GM12874 (cell line): ENCODE measurements around the gene CRYGN.

Source experiments
- TF ChIP-seq, protein P1 (sequence below): IDR thresholded peaks from 2 replicates; pipeline ENCODE4 v1.5.1; 2011; ENCODE audit warnings: low read depth, mild to moderate bottlenecking, control low read depth, low read length, moderate library complexity; ENCODE audit not compliant: insufficient read depth

CRYGN gene

DNA sequence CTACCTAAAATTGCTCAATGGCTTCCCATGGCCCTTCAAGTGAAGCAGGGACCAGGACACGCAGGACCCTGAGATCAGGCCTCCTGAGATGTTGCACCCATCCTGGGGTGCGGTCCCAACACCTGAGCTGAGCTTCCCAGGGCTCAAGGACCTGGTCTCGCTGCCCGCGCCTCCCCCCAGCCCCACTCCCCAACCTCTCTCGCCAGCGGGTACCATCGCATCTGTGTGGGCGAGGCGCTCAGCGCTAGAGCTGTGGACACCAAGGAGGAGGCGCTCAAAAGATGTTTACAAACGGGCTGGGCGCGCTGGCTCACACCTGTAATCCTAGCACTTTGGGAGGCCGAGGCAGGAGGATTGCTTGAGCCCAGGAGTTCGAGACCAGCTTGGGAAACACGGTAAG is 7.4 kb upstream of the CRYGN start:
- TF ChIP-seq, protein P1, sequence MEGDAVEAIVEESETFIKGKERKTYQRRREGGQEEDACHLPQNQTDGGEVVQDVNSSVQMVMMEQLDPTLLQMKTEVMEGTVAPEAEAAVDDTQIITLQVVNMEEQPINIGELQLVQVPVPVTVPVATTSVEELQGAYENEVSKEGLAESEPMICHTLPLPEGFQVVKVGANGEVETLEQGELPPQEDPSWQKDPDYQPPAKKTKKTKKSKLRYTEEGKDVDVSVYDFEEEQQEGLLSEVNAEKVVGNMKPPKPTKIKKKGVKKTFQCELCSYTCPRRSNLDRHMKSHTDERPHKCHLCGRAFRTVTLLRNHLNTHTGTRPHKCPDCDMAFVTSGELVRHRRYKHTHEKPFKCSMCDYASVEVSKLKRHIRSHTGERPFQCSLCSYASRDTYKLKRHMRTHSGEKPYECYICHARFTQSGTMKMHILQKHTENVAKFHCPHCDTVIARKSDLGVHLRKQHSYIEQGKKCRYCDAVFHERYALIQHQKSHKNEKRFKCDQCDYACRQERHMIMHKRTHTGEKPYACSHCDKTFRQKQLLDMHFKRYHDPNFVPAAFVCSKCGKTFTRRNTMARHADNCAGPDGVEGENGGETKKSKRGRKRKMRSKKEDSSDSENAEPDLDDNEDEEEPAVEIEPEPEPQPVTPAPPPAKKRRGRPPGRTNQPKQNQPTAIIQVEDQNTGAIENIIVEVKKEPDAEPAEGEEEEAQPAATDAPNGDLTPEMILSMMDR, result no peak

DNA sequence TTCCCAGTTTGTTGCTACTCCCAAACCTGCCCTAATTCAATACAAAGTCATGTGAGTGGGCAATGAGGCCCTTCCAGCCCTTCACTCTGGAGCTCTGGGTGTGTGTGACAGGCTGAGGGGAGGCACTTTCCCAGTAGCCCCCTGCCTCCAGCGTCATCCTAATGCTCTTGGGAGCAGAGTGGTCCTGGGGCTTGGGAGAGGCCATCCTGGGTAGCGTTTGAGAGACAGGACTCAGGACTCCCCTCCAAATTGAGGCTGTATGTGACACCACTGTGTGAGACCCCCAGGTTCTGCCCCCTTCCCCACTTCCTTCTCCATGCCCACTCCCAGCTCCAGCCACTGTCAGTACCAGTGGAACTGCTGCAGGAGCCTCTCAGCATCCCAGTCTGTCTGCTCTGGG is 6.5 kb upstream of the CRYGN start:
- TF ChIP-seq, protein P1, result no peak

DNA sequence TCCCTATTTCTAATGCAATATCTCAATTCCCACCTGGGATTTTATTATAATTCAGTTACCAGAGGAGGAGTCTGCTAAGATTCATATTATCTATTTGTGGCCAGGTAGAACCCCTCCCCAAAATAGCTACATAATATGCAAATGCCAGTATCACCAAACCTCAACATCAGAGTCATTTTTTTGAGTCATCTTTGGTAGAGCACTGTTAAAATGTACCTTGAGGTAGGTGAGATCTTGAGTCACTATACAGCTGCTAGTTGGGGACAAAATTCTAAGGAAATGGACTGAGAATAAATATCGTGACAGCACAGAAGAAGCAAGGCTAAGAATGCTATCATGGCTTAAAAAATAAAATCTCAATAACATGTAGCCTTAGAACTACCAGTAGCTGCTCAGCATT is 4.7 kb upstream of the CRYGN start:
- TF ChIP-seq, protein P1, result no peak

DNA sequence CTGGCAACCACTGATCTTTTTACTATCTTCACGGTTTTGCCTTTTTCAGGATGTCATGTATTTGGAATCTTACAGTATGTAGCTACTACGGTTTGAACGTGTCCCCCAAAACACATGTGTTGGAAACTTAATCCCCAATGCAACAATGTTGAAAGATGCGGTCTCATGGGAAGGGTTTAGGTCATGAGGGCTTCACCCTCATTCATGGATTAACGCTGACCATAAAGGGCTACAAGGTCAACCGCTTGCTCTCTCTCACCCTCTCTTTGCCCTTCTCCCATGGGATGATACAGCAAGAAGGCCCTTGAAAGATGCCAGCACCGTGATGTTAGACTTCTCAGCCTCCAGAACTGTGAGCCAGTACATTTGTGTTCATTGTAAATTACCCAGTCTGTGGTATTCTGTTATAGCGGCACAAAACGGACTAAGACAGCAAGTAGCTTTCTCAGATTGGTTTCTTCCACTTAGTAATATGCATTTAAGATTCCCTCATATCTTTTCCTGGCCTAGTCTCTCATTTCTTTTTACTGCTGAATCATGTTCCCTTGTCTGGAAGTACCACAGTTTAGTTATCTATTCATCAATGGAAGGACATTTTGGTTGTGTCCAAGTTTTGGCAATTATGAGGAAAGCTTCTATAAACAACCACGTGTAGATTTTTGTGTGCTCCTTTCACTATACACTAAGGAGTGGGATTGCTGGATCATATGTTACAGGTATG is 3.0 kb upstream of the CRYGN start:
- TF ChIP-seq, protein P1, result no peak

DNA sequence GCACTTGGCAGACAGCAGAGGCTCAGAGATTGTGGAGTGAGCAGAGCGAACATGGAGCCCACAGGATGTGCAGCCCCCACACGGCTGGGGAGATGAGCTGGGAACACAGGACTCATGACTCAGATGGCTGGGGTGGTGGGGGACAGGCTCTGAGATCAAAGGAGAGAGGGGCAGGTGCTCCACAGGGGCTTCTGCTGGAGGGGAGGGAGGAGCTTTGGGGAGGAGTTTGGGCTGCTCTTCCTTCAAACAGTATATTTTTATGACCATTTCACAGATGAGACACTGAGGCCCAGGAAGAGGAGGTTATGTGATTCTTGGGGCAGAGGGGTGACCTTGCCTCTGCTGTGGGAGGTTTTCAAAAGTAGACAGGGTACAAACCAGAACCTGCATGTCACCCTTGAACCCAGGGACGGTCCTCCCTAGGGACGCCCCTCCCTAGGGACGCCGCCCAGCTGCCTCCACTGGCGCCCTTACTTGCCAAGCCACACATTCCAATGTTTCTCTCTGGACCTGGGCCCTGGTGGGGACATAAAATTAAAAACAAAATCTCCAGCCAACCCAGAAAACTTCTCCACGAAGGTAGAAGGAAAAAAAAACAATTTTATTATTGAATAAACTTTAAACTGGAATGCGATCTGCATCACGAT is 981 bp upstream of the CRYGN start:
- TF ChIP-seq, protein P1, result no peak

DNA sequence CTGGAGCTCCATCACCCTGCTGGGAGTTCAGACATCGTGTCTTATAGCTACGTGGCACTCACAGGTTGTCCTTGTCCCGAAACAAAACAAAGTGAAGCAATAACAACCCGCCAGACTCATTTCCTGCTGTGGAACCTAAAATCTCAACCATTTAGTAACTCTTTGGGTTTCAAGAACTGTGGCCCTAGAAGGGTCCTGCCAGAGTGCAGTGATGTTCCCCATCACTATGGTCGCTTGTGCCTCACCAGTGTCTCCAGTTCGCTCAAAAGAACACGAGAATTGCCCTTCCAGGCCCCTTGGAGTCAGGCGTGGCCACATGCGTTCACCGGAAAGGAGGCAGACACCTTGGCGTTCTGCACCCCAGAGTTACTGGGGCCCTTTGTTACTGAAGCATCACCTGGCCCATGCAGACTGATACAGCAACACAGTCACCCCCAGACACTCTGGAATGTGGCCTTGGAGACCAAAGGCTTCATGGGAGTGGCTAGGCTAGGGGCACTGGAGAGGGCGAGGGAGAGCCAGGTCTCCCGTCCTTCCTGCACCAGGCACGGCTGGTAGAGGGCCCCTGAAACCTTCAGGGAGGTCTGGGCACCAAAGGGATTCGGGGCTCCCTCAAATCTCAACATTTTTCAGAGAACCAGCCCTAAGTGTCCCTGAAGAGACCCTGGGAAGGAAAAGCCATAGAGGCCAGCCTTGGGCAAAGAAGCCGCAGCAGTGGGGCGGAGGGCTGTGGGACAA is 908 bp downstream of the CRYGN start:
- TF ChIP-seq, protein P1, result no peak

DNA sequence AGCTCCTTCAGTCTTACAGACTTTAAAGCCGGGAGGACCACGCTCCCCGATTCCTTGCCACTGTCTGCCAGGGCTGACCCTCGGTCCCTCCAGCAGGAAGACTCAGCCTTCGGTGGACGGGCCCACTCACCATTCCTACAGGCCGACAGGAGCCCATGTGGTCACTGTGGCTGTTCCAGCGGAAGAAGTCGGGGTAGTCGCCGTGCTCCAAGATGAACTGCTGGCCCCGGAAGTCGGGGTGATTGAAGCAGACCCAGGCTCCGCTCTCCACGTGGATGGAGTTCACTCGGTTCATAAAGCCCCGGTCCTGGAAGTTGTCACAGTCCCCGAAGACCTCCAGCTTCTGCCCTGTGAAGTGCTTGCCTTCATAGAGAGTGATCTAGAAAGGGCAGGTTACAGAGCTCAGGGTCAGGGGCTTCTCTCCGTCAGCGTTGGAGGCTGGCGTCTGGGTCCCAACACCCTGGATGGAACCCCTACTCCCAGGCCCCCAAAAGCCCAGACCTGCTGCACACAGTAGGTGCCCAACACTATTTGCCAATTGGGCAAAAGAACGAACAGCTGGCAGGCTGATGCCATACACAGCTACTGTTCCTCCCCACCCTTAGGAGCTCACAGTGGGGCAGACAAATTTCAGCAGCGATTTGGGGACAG is 1.9 kb downstream of the CRYGN start:
- TF ChIP-seq, protein P1, result no peak
